Frontal cortex (tissue), 4 donors: ENCODE results near the gene CEP250. TPM values are rescaled to one million over a fixed set of nuclear protein-coding genes. Genes with fewer than 3 reads are reported as not detected.
"Not testable (repeated sequence)": the region's sequence is repeated elsewhere in the genome, so short reads cannot be mapped to it uniquely, and the experiment has no call there.

Experiments used
- DNase-seq, 2 donors: peaks; one replicate each; pipeline ENCODE4 v3.0.0; 2012; ENCODE audit warnings: low spot score in 2 of 2
- FAIRE-seq: peaks from 2 replicates; lab custom pipeline; 2012; peaks lifted over from hg19 to GRCh38; lab: Jason Lieb, UNC
- total RNA-seq: library from RNA; depleted of rRNA; stranded (reverse); fragments of >200 nt; gene quantifications from one replicate; pipeline ENCODE4 v1.2.3, GENCODE V29; 2014
- donor health status: control.
- donor health status: control.
- donor health status: control.

Gene CEP250
- total RNA-seq, 1 donor from 2014 or later, result 21.6 TPM

GRCh38 chr20:35453647-35454046, 1.8 kb upstream of the CEP250 start:
- FAIRE-seq, result no peak
- DNase-seq, result no peak

DNA sequence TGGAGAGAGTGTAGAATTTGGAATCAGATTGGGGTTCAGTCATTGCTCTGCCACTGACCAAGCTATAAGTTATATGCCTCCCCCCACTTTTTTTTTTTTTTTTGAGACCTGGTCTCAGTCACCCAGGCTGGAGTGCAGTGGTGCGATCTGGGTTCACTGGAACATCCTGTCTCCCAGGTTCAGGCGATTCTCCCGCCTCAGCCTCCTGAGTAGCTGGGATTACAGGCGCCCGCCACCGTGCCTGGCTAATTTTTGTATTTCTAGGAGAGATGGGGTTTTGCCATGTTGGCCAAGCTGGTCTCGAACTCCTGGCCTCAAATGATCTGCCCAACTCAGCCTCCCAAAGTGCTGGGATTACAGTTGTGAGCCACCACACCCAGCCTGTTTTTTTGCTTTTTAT, 1.3 kb downstream of the CEP250 start:
- FAIRE-seq, DNase-seq: not testable (repeated sequence)

- not testable (repeated sequence) for DNase-seq, FAIRE-seq
Observed at GRCh38 chr20:35457539-35457938, 2.1 kb downstream of the CEP250 start.

DNA sequence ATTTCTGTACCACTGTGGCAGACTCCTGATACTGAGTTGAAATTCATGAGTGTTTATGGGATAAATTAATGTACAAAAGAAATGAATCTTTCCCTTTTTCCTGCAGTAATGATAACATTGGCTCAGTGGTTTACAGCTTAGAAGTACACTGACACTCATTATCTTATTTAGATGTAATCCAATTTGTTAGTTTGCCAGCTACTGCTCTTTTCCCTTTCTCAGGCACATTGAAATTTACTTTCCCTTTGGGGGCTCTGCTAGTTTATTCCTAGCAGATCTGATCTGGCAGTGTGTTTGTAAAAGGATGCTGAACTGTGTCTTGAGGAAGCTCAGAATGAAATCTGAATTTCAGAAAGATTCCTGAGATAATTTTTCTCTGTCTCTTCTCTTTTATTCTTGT, 3.0 kb downstream of the CEP250 start:
- no peak for DNase-seq
- no peak for FAIRE-seq

DNA sequence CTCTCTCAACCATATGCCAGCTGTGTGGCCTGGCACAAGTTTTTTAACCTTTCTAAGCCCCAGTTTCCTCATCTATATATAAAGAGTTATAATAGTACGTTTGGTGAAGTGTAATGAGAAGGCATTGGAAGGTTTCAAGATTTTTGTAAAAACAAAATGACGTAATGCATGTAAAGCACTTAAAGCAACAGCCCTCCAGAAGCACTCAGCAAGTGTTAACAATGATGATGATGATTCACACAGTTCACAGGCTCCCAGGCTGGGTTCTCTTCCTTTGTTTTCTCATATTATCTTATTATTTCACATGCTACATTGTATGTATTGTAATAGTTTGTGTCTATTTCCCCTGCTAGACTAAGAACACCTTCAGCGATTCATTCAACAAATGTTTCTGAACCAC, 6.2 kb downstream of the CEP250 start:
- no peak for DNase-seq
- no peak for FAIRE-seq

DNA sequence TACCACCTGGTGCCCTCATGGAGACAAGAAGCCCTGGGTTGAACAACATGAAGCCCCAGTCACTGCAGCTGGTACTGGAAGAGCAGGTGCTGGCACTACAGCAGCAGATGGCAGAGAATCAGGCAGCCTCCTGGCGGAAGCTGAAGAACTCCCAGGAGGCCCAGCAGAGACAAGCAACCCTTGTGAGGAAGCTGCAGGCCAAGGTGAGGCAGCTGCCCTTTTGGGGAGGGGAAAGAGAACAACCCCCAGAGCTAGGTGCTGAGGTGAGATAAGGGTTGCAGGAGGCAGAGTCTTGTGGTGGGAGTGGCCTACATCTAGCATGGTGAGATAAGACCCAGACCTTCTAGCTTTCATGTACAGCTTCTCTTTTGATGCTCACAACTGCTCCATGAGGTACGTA, 7.0 kb downstream of the CEP250 start:
- no peak for DNase-seq
- FAIRE-seq, result no peak

DNA sequence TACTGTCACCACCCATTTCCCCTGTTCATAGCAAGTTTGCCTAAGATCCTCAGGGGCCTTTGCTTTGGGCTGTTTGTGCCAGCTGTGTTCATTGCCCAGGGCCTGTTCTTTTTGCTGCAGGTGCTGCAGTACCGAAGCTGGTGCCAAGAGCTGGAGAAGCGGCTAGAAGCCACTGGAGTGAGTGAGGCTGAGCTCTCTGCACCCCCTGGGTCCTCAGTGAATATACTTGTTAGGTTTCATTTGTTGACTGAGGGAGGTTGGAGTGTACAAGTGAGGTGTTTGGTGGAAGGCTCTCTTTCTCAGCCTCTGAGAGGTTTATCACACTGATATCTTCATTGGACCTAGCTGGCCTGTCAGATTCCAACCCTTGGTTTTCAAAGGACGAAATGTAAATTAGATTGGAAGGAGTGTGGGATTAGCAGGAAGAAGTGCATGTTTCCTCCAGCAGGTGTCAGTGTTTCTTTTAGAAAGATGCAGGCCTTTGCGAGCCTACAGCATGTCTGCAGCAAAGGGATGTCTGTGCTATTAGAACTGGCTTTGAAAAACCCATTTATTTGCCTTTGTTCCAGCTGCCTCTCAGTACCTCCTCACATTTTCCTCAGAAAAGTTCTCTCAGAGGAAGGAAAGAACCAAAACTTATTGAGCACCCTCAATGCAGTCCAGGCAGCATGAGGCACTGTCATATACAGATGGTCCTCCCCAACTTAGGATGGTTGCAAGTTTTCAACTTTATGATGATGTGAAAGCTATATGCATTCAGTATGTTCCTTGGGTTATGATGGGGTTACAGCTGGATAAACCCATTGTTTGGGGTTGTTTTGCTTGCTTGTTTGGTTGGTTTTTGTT, 8.3 kb downstream of the CEP250 start:
- no peak for FAIRE-seq
- peak; percentile 47 to 74 for DNase-seq

DNA sequence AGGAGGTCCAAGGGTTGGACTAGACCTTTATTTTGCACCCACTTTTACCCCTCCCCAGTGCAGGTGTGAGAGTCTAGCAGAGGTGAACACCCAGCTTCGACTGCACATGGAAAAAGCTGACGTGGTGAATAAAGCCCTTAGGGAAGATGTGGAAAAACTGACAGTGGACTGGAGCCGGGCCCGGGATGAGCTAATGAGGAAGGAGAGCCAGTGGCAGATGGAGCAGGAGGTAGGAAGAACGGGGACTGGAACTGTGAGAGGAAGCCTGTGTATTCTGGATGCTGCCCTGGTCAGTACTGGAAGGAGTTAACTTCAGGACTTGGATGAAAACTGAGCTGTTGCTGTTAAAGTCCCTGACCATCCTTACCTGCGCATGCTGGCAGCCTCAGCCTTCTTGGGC, 10.6 kb downstream of the CEP250 start:
- FAIRE-seq (no peak), DNase-seq (no peak)

- FAIRE-seq (no peak), DNase-seq (no peak)
Observed at GRCh38 chr20:35466856-35467255, 11.5 kb downstream of the CEP250 start.

GRCh38 chr20:35467339-35468224, 12.2 kb downstream of the CEP250 start:
- FAIRE-seq, result no peak
- no peak for DNase-seq

GRCh38 chr20:35468671-35469334, 13.4 kb downstream of the CEP250 start:
- FAIRE-seq, result no peak

GRCh38 chr20:35472209-35472608, 16.8 kb downstream of the CEP250 start:
- FAIRE-seq (no peak), DNase-seq (no peak)

More at GRCh38 chr20:35468671-35469334, 13.4 kb downstream of the CEP250 start:
- no peak for DNase-seq

GRCh38 chr20:35473684-35474083, 18.3 kb downstream of the CEP250 start:
- FAIRE-seq, result no peak
- DNase-seq, result no peak

GRCh38 chr20:35474303-35474871, 19.0 kb downstream of the CEP250 start:
- FAIRE-seq (no peak), DNase-seq (no peak)

DNA sequence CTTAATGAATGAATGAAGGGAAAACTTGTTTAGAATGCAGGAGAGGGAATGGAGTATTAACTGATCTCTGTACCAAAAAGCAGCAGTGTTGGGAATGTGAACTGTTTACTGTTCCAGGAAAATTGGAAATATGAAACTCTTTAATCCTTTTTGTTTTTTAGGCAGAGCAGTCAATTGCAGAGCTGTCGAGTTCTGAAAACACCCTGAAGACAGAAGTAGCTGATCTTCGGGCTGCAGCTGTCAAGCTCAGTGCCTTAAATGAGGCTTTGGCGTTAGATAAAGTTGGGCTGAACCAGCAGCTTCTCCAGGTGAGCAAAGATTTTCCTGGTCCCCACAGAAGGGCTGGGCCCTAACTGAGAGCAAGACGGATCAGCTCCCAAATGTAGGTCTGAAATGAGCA, 20.9 kb downstream of the CEP250 start:
- DNase-seq (no peak), FAIRE-seq (no peak)

GRCh38 chr20:35478804-35479472, 23.5 kb downstream of the CEP250 start:
- DNase-seq (no peak), FAIRE-seq (no peak)

- FAIRE-seq, result no peak
- no peak for DNase-seq
Observed at GRCh38 chr20:35479798-35480197, 24.4 kb downstream of the CEP250 start.

GRCh38 chr20:35487479-35487878, 32.1 kb downstream of the CEP250 start:
- DNase-seq (no peak), FAIRE-seq (no peak)

DNA sequence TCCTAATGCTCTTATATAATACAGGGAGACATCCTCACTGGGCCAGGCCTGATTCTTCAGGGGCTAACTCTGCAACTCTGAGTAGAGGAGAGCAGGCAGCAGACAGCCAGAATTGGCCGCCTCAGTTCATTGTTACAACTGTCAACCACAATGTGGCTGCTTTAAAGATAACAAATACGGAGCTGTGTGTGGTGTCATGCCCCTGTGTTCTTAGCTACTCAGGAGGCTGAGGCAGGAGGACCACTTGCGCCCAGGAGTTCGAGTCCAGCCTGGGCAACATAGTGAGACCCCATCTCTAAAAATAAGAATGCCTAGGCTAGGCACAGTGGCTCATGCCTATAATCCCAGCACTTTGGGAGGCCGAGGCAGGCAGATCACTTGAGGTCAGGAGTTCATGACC, 34.3 kb downstream of the CEP250 start:
- FAIRE-seq, result no peak
- no peak for DNase-seq
